Parathyroid adenoma (tissue), 2 donors: Measurements from ENCODE around the gene ARHGEF28.

Experiments used
- H2AFZ ChIP-seq: fragments of 300-600 bp; sonication (generic); one replicate; pipeline ENCODE4 v1.7.0; 2017; ENCODE audit warnings: antibody characterized with exemption, mild to moderate bottlenecking
- H3K27ac ChIP-seq: fragments of 300-600 bp; sonication (generic); one replicate; pipeline ENCODE4 v1.7.0; 2017
- H3K27me3 ChIP-seq: fragments of 300-600 bp; sonication (generic); one replicate; pipeline ENCODE4 v1.7.0; 2017; ENCODE audit warnings: low read length; ENCODE audit not compliant: control insufficient read depth, insufficient read depth
- H3K36me3 ChIP-seq: fragments of 300-600 bp; sonication (generic); one replicate; pipeline ENCODE4 v1.7.0; 2017; ENCODE audit warnings: low read length; ENCODE audit not compliant: control insufficient read depth, insufficient read depth
- H3K4me1 ChIP-seq: fragments of 300-600 bp; sonication (generic); one replicate; pipeline ENCODE4 v1.7.0; 2017; ENCODE audit warnings: control low read depth
- H3K4me2 ChIP-seq: fragments of 300-600 bp; sonication (generic); one replicate; pipeline ENCODE4 v1.7.0; 2017; ENCODE audit warnings: low read length
- H3K4me3 ChIP-seq: fragments of 300-600 bp; sonication (generic); one replicate; pipeline ENCODE4 v1.7.0; 2017; ENCODE audit warnings: low read depth, low read length
- H3K79me2 ChIP-seq: fragments of 300-600 bp; sonication (generic); one replicate; pipeline ENCODE4 v1.7.0; 2017; ENCODE audit warnings: control low read depth
- H3K9ac ChIP-seq: fragments of 300-600 bp; sonication (generic); one replicate; pipeline ENCODE4 v1.7.0; 2017; ENCODE audit warnings: mild to moderate bottlenecking
- H3K9me3 ChIP-seq: fragments of 300-600 bp; sonication (generic); one replicate; pipeline ENCODE4 v1.7.0; 2017; ENCODE audit warnings: low read length; ENCODE audit not compliant: control insufficient read depth
- TF ChIP-seq, protein P1 (sequence below): fragments of 300-600 bp; sonication (generic); IDR thresholded peaks from one replicate; pipeline ENCODE4 v1.7.0; 2017; ENCODE audit warnings: antibody characterized with exemption, mild to moderate bottlenecking
- donor health status: primary hyperparathyroidism.

The ARHGEF28 gene

DNA sequence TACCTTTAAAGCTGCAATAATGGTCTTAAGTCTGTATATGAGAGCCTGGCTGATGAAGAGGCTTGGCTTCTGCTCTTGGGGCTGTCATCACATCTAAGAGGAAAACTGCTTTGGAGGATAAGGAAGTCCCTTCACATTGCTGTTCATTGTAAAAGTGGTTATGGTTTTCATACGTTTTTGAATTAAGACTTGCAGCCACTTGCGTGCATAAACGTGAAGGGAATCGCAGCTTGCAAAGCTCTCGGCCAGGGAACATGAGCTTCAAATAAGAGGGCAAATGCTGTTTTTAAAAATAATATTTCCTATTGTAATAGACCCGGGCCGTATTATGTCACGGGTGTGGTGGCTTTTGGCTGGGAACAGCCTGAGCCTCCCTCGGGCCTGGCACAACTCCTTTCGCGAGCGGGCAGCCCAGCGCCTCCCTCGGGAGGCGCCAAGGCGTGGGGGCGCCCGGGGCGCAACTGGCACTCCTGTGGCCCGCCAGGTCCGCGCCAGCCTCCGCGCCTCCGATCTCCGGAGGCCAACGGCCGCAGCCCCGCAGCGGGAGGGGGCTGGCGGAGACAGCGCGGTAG, 538 bp upstream of the ARHGEF28 start:
- Histone ChIP-seq H3K9ac (no peak overlapping the region), H2AFZ (peak overlapping the region; percentile 88), H3K79me2 (no peaks in the 10 kb centered on the region), H3K27ac (no peak overlapping the region), H3K27me3 (no peaks in the 10 kb centered on the region), H3K4me2 (peak overlapping the region; percentile 56), H3K4me1 (peaks cover 3% of the 10 kb centered on the region), H3K4me3 (peak overlapping the region; percentile 40), H3K9me3 (no peaks in the 10 kb centered on the region), H3K36me3 (no peaks in the 10 kb centered on the region)
- TF ChIP-seq, protein P1, sequence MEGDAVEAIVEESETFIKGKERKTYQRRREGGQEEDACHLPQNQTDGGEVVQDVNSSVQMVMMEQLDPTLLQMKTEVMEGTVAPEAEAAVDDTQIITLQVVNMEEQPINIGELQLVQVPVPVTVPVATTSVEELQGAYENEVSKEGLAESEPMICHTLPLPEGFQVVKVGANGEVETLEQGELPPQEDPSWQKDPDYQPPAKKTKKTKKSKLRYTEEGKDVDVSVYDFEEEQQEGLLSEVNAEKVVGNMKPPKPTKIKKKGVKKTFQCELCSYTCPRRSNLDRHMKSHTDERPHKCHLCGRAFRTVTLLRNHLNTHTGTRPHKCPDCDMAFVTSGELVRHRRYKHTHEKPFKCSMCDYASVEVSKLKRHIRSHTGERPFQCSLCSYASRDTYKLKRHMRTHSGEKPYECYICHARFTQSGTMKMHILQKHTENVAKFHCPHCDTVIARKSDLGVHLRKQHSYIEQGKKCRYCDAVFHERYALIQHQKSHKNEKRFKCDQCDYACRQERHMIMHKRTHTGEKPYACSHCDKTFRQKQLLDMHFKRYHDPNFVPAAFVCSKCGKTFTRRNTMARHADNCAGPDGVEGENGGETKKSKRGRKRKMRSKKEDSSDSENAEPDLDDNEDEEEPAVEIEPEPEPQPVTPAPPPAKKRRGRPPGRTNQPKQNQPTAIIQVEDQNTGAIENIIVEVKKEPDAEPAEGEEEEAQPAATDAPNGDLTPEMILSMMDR: no peak

DNA sequence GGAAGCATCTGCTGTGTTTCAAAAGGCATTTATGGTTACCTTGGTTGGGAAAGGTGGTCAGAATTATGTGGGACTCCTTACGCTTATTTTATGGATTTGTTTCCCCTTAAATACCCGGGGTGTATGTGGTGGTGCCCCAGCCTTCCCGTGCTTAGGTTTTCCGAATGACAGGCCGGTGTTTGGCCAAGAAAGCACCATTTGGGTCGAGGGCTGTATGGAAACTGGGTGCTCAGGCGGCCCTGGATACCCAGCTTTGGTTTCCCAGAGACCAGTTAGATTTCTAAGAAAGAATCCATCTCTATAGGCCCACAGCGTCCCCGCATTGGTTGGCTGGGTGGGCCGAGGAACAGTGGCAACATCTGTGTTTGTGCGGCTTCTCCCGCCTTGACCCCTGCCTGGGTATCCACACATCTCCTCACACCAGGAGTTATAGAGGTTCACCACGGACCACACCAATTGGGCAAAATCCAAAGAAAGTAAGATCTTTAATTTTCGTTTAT, 868 bp downstream of the ARHGEF28 start:
- Histone ChIP-seq H3K79me2 (no peaks in the 10 kb centered on the region), H3K27me3 (no peaks in the 10 kb centered on the region), H3K4me1 (peaks cover 3% of the 10 kb centered on the region), H3K9ac (no peak overlapping the region), H3K36me3 (no peaks in the 10 kb centered on the region), H3K4me2 (peak overlapping the region; percentile 93), H3K4me3 (no peak overlapping the region), H3K27ac (no peak overlapping the region), H3K9me3 (no peaks in the 10 kb centered on the region), H2AFZ (peak overlapping the region; percentile 79)
- TF ChIP-seq, protein P1: no peak

DNA sequence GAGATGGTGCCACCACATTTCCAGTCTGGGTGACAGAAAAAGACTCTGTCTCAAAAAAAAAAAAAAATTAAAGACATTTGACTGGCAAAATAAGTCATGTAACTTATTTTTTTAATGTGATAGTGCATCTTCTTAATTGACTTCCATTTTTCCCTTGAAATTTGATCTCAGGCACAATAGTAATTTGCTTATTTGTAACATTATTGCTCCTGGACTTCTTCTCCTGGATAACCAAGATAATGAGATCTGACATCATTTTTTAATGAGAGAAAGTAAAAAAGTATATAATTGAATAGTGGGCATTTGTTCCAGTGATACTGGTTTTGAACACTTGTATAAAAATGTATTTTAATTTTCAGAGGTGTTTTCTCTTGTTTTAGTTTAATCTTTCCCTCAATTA, 3.5 kb downstream of the ARHGEF28 start:
- Histone ChIP-seq H3K79me2 (no peaks in the 10 kb centered on the region), H3K4me1 (peaks cover 3% of the 10 kb centered on the region), H3K27ac (no peak overlapping the region), H3K4me3 (no peak overlapping the region), H3K36me3 (no peaks in the 10 kb centered on the region), H3K9me3 (no peaks in the 10 kb centered on the region), H3K27me3 (no peaks in the 10 kb centered on the region), H2AFZ (no peak overlapping the region), H3K4me2 (no peak overlapping the region), H3K9ac (no peak overlapping the region)
- TF ChIP-seq, protein P1: no peak

DNA sequence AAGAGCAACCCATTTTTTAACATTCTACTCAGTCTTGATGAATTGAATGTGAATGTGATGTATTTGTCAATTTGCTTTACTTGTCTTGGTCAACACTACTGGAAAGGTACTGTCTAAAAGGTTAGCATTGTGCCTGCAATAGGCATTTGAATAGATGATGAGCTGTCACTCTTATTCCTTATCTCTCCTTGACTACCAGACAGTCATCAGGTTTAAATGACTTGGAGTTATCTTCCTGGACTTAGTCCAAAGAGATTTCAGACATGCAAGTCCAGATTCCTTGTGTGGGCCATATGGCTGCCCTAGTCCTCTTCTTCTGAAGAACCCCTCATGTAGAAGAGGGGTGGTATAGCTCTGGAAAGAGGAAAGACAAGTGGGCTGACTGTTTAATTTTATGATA, 4.8 kb downstream of the ARHGEF28 start:
- Histone ChIP-seq H3K79me2 (no peaks in the 10 kb centered on the region), H3K27ac (no peak overlapping the region), H3K9me3 (no peaks in the 10 kb centered on the region), H3K4me1 (no peaks in the 10 kb centered on the region), H3K9ac (no peak overlapping the region), H2AFZ (no peak overlapping the region), H3K4me2 (no peak overlapping the region), H3K27me3 (no peaks in the 10 kb centered on the region), H3K4me3 (no peak overlapping the region), H3K36me3 (no peaks in the 10 kb centered on the region)
- TF ChIP-seq, protein P1: no peak

DNA sequence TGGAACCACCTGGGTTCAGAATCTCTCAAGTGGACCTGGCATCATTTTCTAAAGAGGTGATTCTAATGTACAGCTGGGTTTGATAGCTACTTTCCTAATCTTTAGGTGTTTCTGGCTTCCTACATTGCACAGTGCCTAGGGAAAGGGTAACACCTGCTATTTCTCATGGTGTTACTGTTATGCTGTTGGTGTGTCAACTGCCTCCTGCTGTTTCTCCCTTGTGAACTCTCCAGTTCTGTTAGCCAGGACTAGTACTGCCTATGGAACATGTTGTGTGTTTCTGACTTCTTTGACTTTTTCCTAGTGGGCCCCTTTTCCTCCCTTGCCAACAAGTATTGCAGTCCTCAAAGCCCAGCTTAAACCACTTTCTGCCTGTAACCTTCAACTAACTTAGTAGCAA, 5.5 kb downstream of the ARHGEF28 start:
- Histone ChIP-seq H3K4me1 (no peaks in the 10 kb centered on the region), H3K9ac (no peak overlapping the region), H3K79me2 (no peaks in the 10 kb centered on the region), H3K27ac (no peak overlapping the region), H3K27me3 (no peaks in the 10 kb centered on the region), H2AFZ (no peak overlapping the region), H3K36me3 (no peaks in the 10 kb centered on the region), H3K4me2 (no peak overlapping the region), H3K4me3 (no peak overlapping the region), H3K9me3 (no peaks in the 10 kb centered on the region)
- TF ChIP-seq, protein P1: no peak
